Thyroid gland (tissue), 4 donors: ENCODE measurements around the gene HRAS. TPM values are rescaled to one million over a fixed set of nuclear protein-coding genes. Genes with fewer than 3 reads are reported as not detected.

Experiments
- DNase-seq, 2 donors: peaks; one replicate each; pipeline ENCODE4 v3.0.0-alpha.2; 2019
- H3K27ac ChIP-seq, 3 donors: fragments of 200-600 bp; sonication (generic); 1 replicate in 2 of 3; 2 replicates in 1 of 3; pipeline ENCODE4 v1.5.1; 2016 to 2019; ENCODE audit warnings: mild to moderate bottlenecking in 1 of 3, moderate library complexity in 1 of 3
- H3K27me3 ChIP-seq: fragments of 200-600 bp; sonication (generic); one replicate; pipeline ENCODE4 v1.5.1; 2019
- H3K36me3 ChIP-seq, 2 donors: fragments of 200-600 bp; sonication (generic); one replicate each; pipeline ENCODE4 v1.5.1; 2016 to 2019
- H3K4me1 ChIP-seq, 2 donors: fragments of 200-600 bp; sonication (generic); one replicate each; pipeline ENCODE4 v1.5.1; 2017 to 2019
- H3K4me3 ChIP-seq, 3 donors: fragments of 200-600 bp; sonication (generic); replicated peaks in 1 of 3; 1 replicate in 2 of 3; 2 replicates in 1 of 3; pipeline ENCODE4 v1.5.1; 2016; ENCODE audit warnings: mild to moderate bottlenecking in 1 of 3
- H3K9me3 ChIP-seq: fragments of 200-600 bp; sonication (generic); one replicate; pipeline ENCODE4 v1.5.1; 2017
- CTCF ChIP-seq, 6 experiments: fragments of 200-600 bp in 3 of 6; fragments of 450-650 bp in 3 of 6; sonication (generic) in 3 of 6; IDR thresholded peaks; one replicate each; pipeline ENCODE4 v1.5.1; 2016 to 2019; ENCODE audit warnings: antibody characterized with exemption in 6 of 6, mild to moderate bottlenecking in 2 of 6, inconsistent platforms in 1 of 6, moderate library complexity in 1 of 6
- POLR2A ChIP-seq, 2 donors: fragments of 450-650 bp; IDR thresholded peaks; one replicate each; pipeline ENCODE4 v1.6.1; 2017; ENCODE audit warnings: antibody characterized with exemption in 2 of 2, mild to moderate bottlenecking in 2 of 2, moderate library complexity in 1 of 2
- WGBS, 2 donors: methylation state at CpG; one replicate each; pipeline ENCODE4 v1.1.5; 2017; 5-methylcytosine and 5-hydroxymethylcytosine counted together
- intact Hi-C: fragments of 100-400 bp; cut with DNase I; formaldehyde crosslinking; loops from one replicate; pipeline ENCODE4 v1.15.1; 2023
- total RNA-seq, 4 donors: library from RNA; depleted of rRNA; stranded (reverse); fragments of >200 nt; gene quantifications; one replicate each; pipeline ENCODE4 v1.2.3, GENCODE V29; 2016

The HRAS gene
- total RNA-seq, 4 donors from 2014 or later: 16.9 to 41.3 (median 29.9) TPM

GRCh38 chr11:515131-515530 lies 20.2 kb downstream of the HRAS start:
- no peaks in the 10 kb centered on the region for H3K9me3 ChIP-seq
- H3K4me3 ChIP-seq: no peak overlapping the region
- WGBS, 2 donors: 89 to 90% methylated on average over 6 of the region's 6 CpGs
- no peak overlapping the region for H3K27ac ChIP-seq
- H3K36me3 ChIP-seq: peaks cover 0 to 3% of the 10 kb centered on the region in 2 donors
- no peaks in the 10 kb centered on the region for H3K27me3 ChIP-seq
- intact Hi-C loops: no loop called here
- TF ChIP-seq CTCF (IDR thresholded peaks at IDR 0.05) (no peak), POLR2A (IDR thresholded peaks at IDR 0.05) (no peak)
- DNase-seq: no peak
- H3K4me1 ChIP-seq: peaks cover 0 to 4% of the 10 kb centered on the region in 2 donors

- H3K36me3 ChIP-seq: peaks cover 0 to 6% of the 10 kb centered on the region in 2 donors
- no peak overlapping the region for H3K4me3 ChIP-seq
- H3K4me1 ChIP-seq: peaks cover 0 to 4% of the 10 kb centered on the region in 2 donors
- no peaks in the 10 kb centered on the region for H3K27me3 ChIP-seq
- no peak for TF ChIP-seq CTCF (IDR thresholded peaks at IDR 0.05)
- TF ChIP-seq POLR2A (IDR thresholded peaks at IDR 0.05): no peak
- no peak overlapping the region for H3K27ac ChIP-seq
- 96 to 99% methylated on average over 10 of the region's 10 CpGs for WGBS, 2 donors
- no peaks in the 10 kb centered on the region for H3K9me3 ChIP-seq
- no peak for DNase-seq
- intact Hi-C loops: no loop called here
Observed at GRCh38 chr11:514606-515005, 20.8 kb downstream of the HRAS start.

- no peak overlapping the region for H3K4me3 ChIP-seq
- no peaks in the 10 kb centered on the region for H3K27me3 ChIP-seq
- 94% methylated on average over 29 of the region's 29 CpGs for WGBS, 2 donors
- no peak for TF ChIP-seq CTCF (IDR thresholded peaks at IDR 0.05)
- no peak for TF ChIP-seq POLR2A (IDR thresholded peaks at IDR 0.05)
- H3K36me3 ChIP-seq: peaks cover 5 to 6% of the 10 kb centered on the region in 2 donors
- no peak overlapping the region for H3K27ac ChIP-seq
- H3K4me1 ChIP-seq: peaks cover 1 to 2% of the 10 kb centered on the region in 2 donors
- no peak for DNase-seq
- intact Hi-C loops: no loop called here
- no peaks in the 10 kb centered on the region for H3K9me3 ChIP-seq
Observed at GRCh38 chr11:512761-513595, 22.4 kb downstream of the HRAS start.

GRCh38 chr11:508956-509355 lies 26.4 kb downstream of the HRAS start:
- TF ChIP-seq POLR2A (IDR thresholded peaks at IDR 0.05): no peak
- TF ChIP-seq CTCF (IDR thresholded peaks at IDR 0.05): no peak
- Histone ChIP-seq H3K9me3 (no peaks in the 10 kb centered on the region), H3K36me3 (peaks cover 5 to 6% of the 10 kb centered on the region in 2 donors), H3K27me3 (no peaks in the 10 kb centered on the region), H3K4me1 (peaks cover 26 to 27% of the 10 kb centered on the region in 2 donors), H3K27ac (no peak overlapping the region), H3K4me3 (no peak overlapping the region)
- intact Hi-C loops: loop anchor here (10.0 kb wide), 1 partner anchor 304 kb away; the partner anchor contains the start of genes BET1L and RIC8A
- DNase-seq: no peak
- 84 to 91% methylated on average over 5 of the region's 5 CpGs for whole genome bisulfite sequencing, 2 donors
